GOT3 (cell line): ENCODE results near the gene BICRA.
"Not testable (repeated sequence)": the region's sequence is repeated elsewhere in the genome, so short reads cannot be mapped to it uniquely, and the experiment has no call there.

ENCODE experiments used
- DNase-seq: peaks from one replicate; lab custom pipeline; 2025; ENCODE audit warnings: mixed read lengths; lab: John Stamatoyannopoulos, UW

BICRA gene

DNA sequence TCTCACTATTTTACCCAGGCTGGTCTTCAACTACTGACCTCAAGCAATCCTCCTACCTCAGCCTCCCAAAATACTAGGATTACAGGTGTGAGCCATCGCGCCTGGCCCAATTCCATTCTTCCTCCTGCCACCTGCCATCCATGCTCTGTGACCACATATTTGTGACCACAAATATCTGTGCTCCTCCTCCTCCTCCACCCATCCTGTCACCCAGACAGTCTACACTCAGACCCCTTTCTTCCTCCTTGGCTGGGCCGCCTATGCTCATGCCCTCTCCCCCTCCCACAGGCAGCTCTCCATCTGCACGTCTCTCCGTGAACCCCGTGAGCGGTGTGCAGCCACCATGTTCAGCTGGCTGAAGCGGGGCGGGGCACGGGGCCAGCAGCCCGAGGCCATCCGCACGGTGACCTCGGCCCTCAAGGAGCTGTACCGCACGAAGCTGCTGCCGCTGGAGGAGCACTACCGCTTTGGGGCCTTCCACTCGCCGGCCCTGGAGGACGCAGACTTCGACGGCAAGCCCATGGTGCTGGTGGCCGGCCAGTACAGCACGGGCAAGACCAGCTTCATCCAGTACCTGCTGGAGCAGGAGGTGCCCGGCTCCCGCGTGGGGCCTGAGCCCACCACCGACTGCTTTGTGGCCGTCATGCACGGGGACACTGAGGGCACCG, 107.5 kb downstream of the BICRA start:
- no peak for DNase-seq

DNA sequence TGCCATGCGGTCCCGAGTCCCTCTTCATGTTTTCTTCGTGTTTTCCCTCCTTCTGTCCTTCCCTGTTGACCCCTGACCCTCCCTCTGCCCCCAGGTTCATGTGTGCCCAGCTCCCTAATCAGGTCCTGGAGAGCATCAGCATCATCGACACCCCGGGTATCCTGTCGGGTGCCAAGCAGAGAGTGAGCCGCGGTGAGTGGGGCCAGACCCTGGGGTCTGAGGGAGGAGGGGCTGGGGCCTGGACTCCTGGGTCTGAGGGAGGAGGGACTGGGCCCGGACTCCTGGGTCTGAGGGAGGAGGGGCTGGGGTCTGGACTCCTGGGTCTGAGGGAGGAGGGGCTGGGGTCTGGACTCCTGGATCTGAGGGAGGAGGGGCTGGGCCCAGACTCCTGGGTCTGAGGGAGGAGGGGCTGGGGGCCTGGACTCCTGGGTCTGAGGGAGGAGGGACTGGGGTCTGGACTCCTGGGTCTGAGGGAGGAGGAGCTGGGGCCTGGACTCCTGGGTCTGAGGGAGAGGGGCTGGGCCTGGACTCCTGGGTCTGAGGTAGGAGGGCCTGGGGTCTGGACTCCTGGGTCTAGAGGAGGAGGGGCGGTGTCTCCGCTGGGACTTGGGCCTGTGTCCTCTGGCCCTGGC, 109.6 kb downstream of the BICRA start:
- DNase-seq = not testable (repeated sequence)

DNA sequence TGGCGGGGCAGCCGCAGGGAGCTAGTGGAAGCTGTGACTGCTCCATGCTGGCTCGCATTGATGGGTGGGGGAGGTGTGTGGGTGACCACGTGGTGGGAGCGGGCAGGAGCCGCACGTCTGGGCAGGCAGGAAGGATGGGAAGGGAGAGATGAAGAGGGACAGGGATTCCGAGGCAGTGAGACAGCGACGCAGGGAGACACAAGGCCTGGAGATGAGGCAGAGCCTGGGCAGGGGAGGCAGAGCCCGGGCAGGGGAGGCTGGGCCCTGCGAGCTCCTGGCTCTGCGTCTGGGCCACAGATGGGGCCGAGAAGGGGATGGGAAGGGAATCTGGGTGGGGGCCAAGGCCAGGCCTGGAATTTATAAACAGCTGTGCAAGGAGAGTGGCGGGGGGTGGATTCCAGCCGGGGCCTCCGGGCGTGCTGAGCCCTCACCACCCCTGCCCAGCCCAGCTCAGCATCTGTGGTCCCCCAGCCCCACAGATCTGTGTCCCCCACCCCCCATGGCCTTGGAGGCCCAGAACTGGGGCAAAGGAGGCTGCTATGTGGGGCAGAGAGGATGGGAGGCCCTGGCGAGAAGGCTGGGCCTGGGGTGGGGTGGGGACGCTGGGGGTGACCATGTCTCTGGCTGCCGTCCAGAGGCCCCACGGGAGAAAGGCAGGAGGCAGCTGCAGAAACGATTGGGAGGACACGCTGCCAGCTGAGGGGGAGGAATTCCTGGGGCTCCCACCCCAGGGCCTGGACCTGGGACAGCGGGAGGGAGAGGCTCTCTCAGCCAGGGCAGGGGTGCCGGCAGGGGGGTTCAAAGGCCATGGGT, 110.3 kb downstream of the BICRA start:
- peak; percentile 68 for DNase-seq

DNA sequence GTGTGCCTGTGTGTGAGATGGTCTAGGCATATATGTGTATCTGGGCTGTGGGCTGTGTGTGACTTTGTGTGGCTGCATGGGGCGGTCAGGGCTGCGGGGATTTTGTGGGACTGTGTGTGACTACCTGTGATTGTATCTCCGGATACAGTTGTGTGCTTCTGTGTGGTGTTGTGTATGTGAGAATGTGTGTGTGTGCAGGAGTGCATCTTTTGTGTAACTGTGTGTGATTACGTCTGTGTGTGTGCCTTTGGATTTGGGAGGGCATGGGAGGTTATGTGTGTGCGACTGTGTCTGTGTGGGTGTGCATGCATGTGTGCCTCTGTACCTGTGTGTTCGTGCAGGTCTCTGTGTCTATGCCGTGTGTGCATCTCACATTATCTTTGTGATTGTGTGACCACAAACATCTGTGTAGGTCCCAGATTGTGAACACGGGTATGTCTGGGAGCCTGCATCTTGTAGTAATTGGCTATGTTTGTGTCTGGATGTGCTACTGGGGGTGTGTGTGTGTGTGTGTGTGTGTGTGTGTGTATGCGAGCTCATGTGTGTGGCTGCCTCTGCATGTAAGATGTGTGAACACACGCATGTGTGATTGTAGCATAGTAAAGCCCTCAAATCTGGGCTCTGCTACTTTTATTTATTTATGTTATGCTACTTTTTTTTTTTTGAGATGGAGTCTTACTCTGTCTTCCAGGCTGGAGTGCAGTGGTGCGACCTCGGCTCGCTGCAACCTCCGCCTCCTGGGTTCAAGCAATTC, 111.9 kb downstream of the BICRA start:
- no peak for DNase-seq

DNA sequence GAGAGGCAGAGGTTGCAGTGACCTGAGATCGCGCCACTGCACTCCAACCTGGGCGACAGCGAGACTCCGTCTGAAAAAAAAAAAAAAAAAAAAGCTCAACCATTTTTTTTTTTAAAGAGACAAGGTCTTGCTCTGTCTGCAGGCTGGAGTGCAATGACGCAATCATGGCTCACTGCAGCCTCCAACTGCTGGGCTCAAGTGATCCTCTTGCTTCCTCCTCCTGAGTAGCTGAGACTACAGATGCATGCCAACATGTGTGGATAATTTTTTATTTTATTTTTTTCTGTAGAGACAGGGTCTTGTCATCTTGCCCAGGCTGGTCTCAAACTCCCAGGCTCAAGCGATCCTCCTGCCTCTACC, 114.6 kb downstream of the BICRA start:
- DNase-seq = no peak

DNA sequence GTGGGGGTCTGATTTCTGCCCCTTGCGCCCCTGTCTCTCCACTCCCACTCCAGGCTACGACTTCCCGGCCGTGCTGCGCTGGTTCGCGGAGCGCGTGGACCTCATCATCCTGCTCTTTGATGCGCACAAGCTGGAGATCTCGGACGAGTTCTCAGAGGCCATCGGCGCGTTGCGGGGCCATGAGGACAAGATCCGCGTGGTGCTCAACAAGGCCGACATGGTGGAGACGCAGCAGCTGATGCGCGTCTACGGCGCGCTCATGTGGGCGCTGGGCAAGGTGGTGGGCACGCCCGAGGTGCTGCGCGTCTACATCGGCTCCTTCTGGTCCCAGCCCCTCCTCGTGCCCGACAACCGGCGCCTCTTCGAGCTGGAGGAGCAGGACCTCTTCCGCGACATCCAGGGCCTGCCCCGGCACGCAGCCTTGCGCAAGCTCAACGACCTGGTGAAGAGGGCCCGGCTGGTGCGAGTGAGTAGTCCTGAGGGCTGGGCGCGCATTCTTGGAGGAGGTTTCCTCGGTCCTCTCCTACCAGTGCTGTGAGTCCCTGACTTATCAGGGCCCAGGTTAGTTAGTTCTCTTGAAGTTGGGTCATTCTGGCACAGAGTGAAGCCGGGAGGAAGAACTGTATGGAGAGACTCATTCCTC, 116.9 kb downstream of the BICRA start:
- DNase-seq = no peak

DNA sequence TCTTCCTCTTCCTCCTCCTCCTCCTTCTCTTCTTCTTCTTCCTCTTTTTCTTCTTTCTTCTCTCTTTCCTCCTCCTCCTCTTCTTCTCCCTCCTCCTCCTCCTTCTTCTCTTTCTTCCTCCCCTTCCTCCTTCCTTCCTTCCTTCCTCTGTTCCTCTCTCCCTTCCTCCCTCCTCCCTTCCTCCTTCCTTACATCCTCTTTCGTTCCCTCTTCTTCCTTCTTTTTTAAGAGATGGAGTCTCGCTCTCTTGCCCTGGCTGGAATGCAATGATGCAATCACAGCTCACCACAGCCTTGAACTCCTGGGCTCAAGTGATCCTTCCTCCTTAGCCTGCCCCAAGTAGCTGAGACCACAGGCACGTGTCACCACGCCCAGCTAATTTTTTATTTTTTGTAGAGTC, 117.5 kb downstream of the BICRA start:
- no peak for DNase-seq

DNA sequence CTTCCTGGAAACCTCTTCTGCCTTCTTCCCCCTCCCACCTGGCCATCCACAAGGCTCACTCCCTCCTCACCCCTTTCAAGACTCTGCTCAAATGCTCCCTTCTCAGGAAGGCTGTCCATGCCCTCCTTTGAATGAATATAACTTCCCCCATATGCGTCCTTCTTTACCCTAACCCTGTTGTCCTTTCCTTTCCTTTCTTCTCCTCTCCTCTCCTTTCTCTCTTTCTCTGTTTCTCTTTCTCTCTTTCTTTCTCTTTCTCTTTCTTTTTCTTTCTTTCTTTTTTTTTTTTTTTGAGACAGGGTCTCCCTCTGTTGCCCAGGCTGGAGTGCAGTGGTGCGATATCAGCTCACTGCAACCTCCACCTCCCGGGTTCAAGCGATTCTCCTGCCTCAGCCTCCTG, 119.4 kb downstream of the BICRA start:
- not testable (repeated sequence) for DNase-seq

DNA sequence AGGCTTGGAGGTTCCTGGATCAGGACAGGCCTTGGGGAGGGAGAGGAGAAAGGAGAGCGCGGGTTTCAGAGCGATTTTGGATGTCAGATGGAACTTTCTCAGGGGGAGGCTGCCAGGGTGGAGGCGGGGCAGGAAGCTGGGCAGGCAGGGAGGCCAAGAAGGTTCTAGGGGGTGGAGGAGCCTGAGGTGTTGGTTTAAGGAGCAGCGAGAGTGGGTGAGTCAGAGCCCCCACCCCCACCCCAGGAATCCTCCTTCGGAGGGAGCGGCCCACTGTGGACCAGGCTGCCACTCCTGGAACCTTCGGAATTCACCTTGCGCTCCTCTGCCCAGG, 120.5 kb downstream of the BICRA start:
- DNase-seq = no peak

DNA sequence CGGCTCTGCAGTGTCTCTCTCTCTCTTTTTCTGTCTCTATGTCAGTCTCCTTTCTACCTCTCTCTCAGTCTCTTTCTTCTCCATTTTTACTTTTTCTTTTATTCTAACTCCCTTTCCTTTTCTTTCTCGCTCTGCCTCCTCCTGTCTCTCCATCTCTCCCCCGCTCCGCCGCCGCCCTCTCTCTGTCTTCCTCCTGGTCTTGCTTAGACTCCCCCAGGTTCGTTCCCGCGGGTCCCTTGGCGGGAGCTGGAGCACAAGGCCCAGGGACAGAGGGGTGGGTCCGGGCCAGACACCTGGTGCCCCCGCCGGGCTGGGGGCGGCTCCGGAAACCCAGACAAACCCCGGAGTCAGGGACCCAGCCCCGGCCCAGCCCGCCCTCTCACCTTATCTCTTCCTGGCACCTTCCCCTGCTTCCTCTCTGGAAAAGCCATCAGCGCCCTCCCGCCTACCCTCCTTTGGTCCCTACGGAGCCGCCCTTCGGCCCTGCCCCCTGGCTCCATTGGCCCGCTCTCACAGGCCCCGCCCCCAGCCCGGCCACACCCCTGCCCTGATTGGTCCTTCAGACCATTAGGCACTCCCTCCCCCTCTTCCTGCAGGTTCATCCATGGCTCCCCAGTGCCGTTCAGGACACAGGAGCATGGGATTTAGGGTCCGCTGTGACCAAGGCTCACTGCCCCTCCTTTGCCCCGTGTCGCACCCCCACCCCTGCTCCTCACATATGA, 121.0 kb downstream of the BICRA start:
- no peak for DNase-seq

DNA sequence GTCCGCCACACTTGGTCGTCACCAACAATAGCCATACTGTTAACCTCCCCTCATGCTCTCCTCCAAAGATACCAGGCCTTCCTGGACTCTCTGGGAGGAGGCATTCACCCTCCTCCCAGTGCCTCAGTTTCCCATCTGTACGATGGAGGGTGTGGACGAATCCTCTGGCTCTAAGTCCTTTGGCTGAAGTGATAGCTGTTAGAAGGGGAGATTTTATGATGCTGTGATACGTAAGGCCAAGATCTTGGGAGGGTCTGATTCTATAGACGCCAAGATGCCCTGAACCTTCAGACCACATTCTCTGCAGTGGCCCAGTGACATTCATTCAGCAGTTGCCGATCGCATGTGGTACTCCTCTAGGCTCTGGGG, 121.6 kb downstream of the BICRA start:
- no peak for DNase-seq

DNA sequence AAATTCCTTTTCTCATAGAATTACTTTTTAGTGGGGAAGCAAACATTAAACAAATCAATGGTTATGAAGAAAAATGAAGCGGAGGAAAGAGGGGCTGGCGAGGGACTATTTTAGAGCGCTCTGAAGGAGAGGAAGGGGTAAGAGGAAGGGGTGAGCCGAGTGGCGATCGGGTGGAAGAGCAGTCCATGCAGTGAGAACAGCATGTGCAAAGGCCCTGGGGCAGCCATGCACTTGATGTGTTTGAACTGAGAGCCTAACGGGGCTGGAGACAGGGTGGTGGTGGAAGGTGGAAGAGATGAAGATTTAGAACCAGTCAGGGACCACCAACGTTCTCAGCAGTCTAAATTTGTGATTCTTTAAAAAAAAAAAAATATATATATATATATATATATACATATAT, 122.0 kb downstream of the BICRA start:
- no peak for DNase-seq

DNA sequence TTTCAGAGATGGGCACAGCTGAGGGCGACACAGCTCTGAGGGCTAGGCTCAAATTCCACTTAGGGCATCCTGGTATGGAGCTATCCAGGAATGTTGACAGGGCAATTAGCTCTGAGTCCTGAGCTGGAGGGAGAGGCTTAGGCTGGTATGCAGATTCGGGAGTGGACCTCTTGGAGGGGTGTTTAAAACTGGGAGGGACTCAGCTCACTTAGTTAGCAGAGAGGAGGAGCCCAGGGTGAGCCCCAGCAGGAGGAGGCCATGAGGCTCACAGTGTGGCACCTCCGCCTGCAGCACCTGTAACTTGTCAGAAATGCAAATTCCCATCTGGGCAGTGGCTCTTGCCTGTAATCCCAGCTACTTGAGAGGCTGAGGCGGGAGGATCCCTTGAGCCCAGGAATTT, 126.2 kb downstream of the BICRA start:
- DNase-seq = no peak

DNA sequence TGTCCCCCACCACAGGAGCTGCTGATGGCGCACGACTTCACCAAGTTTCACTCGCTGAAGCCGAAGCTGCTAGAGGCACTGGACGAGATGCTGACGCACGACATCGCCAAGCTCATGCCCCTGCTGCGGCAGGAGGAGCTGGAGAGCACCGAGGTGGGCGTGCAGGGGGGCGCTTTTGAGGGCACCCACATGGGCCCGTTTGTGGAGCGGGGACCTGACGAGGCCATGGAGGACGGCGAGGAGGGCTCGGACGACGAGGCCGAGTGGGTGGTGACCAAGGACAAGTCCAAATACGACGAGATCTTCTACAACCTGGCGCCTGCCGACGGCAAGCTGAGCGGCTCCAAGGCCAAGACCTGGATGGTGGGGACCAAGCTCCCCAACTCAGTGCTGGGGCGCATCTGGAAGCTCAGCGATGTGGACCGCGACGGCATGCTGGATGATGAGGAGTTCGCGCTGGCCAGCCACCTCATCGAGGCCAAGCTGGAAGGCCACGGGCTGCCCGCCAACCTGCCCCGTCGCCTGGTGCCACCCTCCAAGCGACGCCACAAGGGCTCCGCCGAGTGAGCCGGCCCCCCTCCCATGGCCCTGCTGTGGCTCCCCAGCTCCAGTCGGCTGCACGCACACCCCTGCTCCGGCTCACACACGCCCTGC, 132.1 kb downstream of the BICRA start:
- no peak for DNase-seq

DNA sequence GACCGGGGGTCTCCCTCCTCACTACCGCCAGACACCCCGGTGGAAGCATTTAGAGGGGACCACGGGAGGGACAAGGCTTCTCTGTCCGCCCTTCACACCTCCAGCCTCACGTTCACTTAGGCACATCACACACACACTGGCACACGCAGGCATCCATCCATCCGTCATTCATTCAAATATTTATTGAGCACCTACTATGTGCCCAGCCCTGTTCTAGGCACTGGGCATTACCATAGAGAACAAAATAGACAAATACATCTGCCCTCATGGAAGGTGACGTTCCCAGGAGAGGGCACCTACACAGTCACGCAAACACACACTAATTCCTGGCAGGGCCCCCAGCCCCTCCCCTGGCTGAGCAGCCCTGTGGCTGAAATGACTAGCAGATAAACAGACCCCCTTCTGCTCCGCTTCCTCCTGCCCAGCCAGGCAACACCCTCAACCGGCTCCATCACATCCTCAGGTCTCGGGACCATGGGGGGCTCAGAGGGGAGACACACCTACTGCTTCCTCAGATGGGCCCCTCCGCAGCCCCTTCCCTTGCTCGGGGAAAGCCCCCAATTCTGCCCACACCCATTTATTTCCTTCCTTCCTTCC, 132.7 kb downstream of the BICRA start:
- DNase-seq = no peak

DNA sequence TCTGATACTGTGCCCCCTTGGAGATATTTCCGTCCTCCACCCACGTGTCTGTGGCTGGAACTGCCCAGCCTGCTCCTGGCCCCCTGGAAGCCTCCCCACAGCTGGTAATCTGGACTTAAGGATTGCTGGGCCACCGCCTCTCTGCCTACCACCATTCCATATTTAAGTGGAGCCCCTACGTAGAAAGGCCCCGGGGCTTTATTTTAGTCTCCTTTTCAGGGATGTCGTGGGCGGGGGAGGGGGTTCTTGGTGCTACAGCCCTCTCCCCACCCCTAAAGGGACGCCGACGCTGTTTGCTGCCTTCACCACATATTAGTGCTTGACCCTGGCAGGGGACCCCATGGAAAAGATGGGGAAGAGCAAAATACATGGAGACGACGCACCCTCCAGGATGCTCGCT, 133.7 kb downstream of the BICRA start:
- no peak for DNase-seq

DNA sequence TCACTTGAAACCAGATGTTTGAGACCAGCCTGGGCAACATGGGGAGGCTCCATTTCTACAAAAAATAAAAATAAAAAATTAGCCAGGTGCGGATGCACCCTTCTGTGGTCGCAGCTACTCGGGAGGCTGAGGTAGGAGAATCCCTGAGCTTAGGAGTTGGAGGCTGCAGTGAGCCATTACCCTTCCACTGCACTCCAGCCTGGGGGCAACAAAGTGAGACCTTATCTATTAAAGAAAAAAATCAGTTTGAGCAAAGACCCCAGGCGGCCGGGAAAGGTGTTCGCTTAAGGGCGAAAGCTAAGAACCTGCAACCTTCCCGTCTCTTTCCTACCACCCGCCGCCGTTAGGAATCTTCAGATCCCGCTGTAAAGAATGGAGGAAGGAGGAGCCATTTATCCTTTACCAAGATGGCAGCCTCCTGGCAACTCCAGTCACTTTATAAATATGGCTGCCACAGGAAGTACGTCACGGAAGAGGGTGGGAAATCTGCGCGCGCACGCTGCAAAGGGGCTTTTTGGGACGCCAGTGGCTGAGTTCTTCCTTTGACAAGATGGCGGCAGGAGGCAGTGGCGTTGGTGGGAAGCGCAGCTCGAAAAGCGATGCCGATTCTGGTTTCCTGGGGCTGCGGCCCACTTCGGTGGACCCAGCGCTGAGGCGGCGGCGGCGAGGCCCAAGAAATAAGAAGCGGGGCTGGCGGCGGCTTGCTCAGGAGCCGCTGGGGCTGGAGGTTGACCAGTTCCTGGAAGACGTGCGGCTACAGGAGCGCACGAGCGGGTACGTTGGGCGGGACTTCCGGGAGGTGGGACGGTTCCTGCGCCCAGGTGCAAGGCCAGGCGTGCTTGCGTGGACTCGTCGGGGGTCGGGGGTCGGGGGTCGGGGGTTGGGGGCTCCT, 136.3 kb downstream of the BICRA start, which contains the start of gene NOP53:
TSS of gene NOP53 (plus strand) at position 537 of the 892 bp plus-strand sequence. CDS start at position 551, 14 bp downstream.
- DNase-seq = peak; percentile 85

DNA sequence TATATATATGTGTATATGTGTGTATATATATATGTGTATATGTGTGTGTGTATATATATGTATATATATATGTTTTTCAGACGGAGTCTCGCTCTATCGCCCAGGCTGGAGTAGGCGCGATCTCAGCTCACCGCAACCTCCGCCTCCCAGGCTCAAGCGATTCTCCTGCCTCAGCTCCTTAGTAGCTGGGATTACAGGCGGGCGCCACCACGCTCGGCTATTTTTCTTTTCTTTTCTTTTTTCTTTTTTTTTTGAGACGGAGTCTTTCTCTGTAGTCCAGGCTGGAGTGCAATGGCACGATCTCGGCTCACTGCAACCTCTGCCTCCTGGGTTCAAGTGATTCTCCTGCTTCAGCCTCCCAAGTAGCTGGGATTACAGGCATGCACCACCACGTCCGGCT, 137.2 kb downstream of the BICRA start:
- not testable (repeated sequence) for DNase-seq

DNA sequence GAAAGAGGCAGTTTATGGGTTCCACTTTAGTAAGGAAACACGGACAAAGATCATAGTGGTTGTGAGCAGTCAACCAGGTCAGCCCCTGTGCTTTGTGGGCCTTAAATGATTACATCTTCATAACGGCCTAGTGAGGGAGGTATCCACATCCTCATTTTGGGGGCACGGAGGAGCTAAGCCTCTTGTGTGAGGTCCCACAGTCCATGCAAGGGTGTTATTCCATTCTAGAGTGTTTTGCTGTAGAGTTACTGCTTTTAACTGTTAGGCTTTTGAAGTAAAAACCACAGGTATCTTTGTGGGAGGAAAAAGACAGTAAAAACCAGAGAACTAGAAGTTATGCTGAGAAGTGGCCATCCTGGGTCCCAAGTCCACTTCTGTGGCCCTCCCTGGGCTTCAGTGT, 140.4 kb downstream of the BICRA start:
- no peak for DNase-seq
